Caki2 (cell line): ENCODE measurements around the gene GNPTAB. TPM values are rescaled to one million over a fixed set of nuclear protein-coding genes. Genes with fewer than 3 reads are reported as not detected.

ENCODE experiments used
- DNase-seq: peaks from one replicate; pipeline ENCODE4 v3.0.0-alpha.2; 2015; ENCODE audit warnings: low read depth
- in situ Hi-C: cut with HindIII; loops from 2 replicates; pipeline ENCODE4 v1.10.0; 2016; ENCODE audit warnings: low sequenced_read_pairs, low pct_unique_long_range_greater_than_20kb, mixed read lengths
- total RNA-seq: library from RNA; depleted of rRNA; stranded (reverse); fragments of >200 nt; shearing (Covaris generic); gene quantifications from 2 replicates; pipeline ENCODE4 v1.2.3, GENCODE V29; 2014; ENCODE audit warnings: low replicate concordance

Gene GNPTAB
- total RNA-seq, 1 experiment from 2014 or later: 19.5 TPM

GRCh38 chr12:101855976-101856375 lies 25.2 kb upstream of the GNPTAB start:
- DNase-seq: no peak
- in situ Hi-C loops: no loop called here

DNA sequence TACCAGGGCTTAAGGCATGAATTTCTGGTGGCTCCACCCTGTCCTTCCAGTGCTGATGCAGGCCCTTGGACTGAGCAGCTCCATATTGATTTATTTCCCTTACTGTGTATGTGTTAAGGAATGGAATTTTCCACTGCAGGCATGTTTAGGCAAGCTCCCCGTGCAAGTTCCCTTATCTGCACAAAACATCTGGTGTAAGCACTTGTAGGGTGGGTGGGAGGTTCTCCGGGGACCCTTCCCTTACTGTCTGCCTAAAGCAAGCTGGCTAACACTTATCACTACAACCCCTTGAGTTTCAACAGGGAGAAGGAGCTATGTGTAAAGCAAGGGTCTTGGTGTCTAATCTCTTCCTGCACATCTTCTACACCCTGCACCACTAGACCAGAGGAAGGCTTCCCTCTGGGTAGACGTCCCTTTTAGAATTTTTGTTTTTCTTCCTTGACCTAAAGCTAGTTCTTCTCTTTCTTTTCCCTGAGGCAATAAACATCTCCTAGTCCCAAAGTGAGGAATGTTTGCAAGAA lies 24.7 kb upstream of the GNPTAB start:
- in situ Hi-C loops: no loop called here
- DNase-seq: no peak

GRCh38 chr12:101854747-101855146 lies 24.0 kb upstream of the GNPTAB start:
- in situ Hi-C loops: no loop called here
- DNase-seq: no peak

DNA sequence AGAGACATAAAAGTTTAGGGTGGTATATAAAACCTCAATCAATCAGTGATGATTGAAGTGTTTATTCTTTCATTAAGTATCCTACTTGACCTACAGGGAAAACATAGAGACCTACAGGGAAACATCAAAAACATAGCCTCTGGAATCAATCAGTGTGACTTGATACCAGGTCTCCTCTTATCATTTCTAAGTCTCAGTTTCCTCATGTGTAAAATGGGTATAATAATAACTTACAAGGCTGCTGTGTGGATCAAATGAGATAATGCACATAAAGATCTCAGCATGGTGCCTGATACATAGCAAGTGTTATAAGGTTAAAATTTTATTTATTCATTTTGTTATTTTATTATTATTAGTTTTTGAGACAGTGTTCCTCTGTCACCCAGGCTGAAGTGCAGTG lies 22.2 kb upstream of the GNPTAB start:
- in situ Hi-C loops: no loop called here
- no peak for DNase-seq

DNA sequence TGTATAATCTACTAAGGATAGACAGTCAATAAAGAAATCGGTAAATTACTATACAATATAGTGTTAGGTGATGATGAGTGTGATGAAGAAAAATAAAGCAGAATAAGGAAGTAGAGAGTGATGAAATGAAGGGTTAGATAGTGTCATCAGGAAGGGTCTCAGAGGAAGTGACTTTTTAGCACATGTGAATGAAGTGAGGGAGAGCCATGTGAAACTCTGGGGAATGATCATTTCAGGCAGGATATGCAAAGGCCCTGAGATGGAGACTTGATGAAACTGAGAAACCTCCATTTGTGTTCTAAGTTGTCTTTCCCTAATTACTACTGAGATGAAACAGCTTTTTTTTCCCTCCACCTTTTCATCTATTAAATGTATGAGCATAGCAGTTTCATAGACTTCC lies 19.4 kb upstream of the GNPTAB start:
- in situ Hi-C loops: no loop called here
- no peak for DNase-seq

GRCh38 chr12:101847325-101847724 lies 16.6 kb upstream of the GNPTAB start:
- in situ Hi-C loops: no loop called here
- no peak for DNase-seq

DNA sequence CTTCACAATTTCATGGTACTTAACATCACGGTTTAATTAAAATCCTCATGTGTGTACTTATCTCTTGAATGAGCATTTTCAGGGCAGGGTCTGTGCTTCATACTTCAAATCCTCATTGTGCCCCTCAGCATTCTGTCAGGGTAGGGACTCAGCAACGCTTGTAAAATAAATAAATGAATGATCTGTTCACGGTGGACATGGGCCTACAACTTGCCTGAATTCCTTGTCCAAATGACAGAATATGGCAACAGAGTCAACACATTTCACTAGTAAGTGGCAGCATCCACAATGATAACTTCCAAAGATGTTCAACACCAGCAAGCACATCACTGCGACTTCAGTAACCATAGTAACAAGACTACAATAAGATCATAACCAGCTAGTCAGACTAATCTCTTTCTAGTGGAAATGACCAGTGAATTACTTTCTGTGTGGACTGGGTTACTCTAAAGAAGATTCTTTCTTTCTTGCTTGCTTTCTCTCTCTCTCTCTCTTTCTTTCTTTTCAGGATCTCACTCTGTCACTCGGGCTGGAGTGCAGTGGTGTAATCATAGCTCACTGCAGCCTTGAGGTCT lies 14.5 kb upstream of the GNPTAB start:
- DNase-seq: no peak
- in situ Hi-C loops: no loop called here

- DNase-seq: no peak
- in situ Hi-C loops: no loop called here
Observed at GRCh38 chr12:101841069-101841468, 10.3 kb upstream of the GNPTAB start.

GRCh38 chr12:101839324-101840283 lies 8.8 kb upstream of the GNPTAB start:
- DNase-seq: peak; percentile 35
- in situ Hi-C loops: no loop called here

- DNase-seq: no peak
- in situ Hi-C loops: no loop called here
Observed at GRCh38 chr12:101838628-101839323, 8.0 kb upstream of the GNPTAB start.

DNA sequence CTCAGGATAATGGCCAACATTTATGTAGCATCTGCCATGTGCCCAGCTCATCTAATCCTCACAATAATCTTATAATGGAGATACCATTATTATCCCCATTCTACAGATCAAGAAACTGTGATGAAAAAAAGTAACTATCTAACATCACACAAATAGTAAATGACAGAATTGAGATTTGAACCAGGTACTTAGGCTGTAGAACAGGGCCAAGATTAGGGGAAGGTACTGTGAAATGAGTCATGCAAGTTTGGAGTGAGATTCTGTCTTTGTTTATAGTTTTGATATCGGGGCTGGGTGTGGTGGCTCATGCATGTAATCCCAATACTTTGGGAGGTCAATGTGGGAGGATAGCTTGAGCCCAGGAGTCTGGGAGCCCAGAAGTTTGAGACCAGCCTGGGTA lies 1.3 kb upstream of the GNPTAB start:
- DNase-seq: no peak
- in situ Hi-C loops: no loop called here

DNA sequence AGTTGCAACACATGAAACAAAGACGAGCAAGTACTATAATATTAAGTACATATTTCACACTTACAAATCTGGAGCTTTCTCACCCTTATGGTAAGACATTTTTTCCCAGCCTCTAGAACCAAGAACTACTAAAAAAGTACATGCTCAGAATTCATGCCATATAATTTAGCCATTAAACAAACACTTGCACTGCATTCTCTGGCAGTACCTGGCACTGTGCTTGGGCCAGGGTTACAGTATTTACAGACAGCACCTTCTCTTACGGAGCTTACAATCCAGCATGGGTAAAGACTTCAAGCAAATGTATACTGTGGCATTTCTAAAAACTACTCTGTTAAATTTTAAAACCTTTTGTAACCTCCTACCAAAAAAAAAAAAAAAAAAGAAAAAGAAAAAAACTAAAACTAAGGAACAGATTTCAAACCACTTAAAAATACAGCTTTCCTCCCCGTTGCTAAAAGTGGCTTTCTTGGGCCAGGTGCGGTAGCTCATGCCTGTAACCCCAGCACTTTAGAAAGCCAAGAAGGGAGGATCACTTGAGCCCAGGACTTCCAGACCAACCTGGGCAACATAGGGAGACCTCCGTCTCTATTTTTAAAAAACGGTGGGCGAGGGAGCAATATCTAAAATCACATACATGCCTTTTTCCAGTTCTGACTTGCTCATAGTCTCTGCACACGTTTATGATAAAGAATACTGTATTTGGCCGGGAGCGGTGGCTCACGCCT lies 956 bp downstream of the GNPTAB start:
- in situ Hi-C loops: no loop called here

DNA sequence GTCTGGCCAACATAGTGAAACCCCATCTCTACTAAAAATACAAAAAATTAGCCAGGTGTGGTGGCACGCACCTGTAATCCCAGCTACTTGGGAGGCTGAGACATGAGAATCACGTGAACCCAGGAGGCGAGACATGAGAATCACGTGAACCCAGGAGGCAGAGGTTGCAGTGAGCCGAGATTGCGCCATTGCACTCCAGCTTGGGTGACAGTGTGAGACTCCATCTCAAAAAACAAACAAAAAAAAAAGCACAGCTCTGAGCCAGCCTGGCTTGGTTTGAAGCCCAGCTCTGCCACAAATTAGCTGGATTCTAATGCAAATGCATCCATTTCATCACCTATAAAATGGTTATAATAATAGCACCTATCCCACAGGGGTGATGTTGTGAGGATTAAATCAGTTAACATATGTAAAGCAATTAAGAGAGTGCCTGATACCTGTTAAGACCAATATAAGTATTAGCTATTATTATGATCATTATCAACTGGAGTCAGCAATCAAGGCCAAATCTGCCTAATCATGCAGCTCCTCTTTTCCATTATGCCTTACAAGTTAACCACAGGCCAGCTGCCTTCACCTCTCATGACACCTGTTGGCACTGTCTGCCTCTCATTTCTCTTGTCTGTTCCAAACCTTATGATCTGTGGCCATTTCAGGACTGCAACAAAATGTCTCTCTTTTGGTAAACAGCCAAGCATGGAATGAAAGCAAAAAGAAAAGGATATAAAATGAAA lies 2.1 kb downstream of the GNPTAB start:
- in situ Hi-C loops: no loop called here
- no peak for DNase-seq

More for the DNA sequence above, 956 bp downstream of the GNPTAB start:
- peak; percentile 19 for DNase-seq

GRCh38 chr12:101826766-101827368 lies 3.9 kb downstream of the GNPTAB start:
- in situ Hi-C loops: no loop called here
- no peak for DNase-seq

DNA sequence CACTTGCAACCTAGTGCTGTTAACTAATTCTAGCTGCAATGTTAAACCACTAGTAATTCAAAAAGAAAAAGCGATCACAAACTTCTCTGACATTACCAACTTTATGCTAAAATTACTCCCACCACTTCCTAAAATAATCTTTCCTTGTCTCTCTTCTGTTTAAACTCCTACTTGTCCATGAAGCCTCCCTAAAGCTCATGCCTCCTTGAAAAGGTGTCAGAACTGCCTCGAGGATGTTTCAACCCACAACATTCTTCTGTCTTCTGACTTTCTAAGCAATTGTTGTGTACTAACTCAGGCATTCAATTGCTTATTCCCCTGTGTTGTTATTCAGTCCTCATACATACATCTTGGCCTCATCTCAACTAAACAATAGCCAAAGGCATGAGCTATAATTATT lies 5.9 kb downstream of the GNPTAB start:
- in situ Hi-C loops: no loop called here
- no peak for DNase-seq

DNA sequence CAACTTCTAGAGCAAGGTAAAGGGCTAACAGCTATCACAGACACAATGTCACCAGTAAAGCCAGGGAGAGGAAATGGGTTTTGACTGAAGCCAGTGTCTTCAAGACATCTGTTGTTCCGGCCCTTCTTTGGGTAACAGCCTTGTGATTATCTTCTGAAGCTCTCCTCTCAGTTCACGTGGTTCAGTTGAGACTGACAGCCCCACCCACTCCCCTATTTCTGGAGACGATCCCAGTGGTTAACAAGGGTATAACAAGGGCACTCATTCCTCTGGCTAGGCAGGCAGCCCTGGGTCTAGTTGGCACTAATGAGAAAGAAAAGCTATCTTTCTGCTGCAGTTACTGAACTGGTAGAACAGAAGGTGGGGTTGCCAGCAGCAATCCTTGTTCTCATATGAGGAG lies 6.9 kb downstream of the GNPTAB start:
- in situ Hi-C loops: no loop called here
- DNase-seq: peak; percentile 26

GRCh38 chr12:101823039-101823438 lies 7.7 kb downstream of the GNPTAB start:
- DNase-seq: no peak
- in situ Hi-C loops: no loop called here
